ENCODE measurements around the gene SPOCD1.

The SPOCD1 gene

DNA sequence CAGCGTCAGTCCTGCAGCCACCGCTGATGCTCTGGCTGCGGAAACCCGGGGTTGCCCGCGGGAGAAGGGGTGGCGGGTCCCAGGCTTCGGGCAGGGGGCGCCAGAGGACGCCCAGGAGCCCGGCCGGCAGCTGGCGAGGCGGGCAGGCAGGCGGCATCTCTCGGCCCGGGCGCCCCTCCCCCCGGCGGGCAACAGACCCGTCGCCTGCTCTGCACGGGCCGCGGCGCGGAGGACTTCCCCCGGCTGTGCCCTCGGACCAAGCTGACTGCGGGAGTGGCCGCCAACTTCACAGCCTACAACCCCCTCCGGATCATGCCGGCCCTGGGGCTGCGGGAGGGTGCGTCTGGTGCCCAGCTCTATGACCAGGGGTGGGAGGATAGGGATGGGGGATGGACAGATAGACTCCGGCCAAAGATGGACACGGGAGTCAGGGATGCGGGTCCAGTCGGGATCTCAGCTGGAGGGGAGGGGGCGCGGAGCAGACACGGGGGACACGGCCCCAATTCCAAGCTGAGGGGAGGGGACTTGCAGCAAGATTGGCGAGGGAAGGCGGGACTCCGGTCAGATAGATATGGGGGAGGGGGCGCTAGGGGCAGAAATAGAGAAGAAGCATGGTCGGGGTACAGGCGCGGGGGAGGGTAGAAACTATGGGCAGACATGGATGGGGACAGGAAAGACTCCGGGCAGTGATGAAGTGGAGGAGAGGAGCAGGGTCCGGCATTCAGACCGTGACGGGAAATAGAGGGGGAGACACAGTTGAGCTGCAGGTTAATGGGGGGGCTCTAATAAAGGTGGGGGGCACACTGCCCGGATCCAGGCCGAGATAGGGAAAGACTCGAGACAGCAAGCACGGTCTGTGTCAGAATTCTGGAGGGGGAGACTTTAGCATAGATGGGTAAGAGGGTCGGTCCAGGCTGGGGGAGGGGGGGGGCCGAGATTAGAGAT lies 52.8 kb downstream of the SPOCD1 start (continued):
- TF ChIP-seq RBAK (tag by site-specific recombination; IDR thresholded peaks at IDR 0.05) = no peak
- no peak for TF ChIP-seq PRDM6 (tag by site-specific recombination; IDR thresholded peaks at IDR 0.05)
- no peak for TF ChIP-seq ZNF391 (tag by site-specific recombination; IDR thresholded peaks at IDR 0.05; ENCODE audit: borderline replicate concordance, low read depth)
- TF ChIP-seq SP3 (tag by site-specific recombination; IDR thresholded peaks at IDR 0.05) = peak; percentile 35
- TF ChIP-seq ZBTB7A (tag by site-specific recombination; IDR thresholded peaks at IDR 0.05; ENCODE audit: low read depth) = peak; percentile 81
- no peak for TF ChIP-seq ZFP41 (tag by site-specific recombination; IDR thresholded peaks at IDR 0.05; ENCODE audit: borderline replicate concordance)
- no peak for TF ChIP-seq ZNF18 (tag by site-specific recombination; IDR thresholded peaks at IDR 0.05)
- peak; percentile 96 for TF ChIP-seq PATZ1 (tag by site-specific recombination; IDR thresholded peaks at IDR 0.05)
- TF ChIP-seq ZNF704 (tag by site-specific recombination; IDR thresholded peaks at IDR 0.05) = no peak
- TF ChIP-seq YY1 (tag by site-specific recombination; IDR thresholded peaks at IDR 0.05) = no peak
- TF ChIP-seq PRDM10 (tag by site-specific recombination; IDR thresholded peaks at IDR 0.05) = no peak
- no peak for TF ChIP-seq SALL2 (tag by site-specific recombination; IDR thresholded peaks at IDR 0.05; ENCODE audit: borderline replicate concordance)
- peak; percentile 98 for TF ChIP-seq ZSCAN30 (tag by site-specific recombination; IDR thresholded peaks at IDR 0.05)
- TF ChIP-seq WT1 (tag by site-specific recombination; IDR thresholded peaks at IDR 0.05) = no peak
- TF ChIP-seq ZNF10 (tag by site-specific recombination; IDR thresholded peaks at IDR 0.05) = 0 out of 2 replicates have a peak, but pooled peaks have one; percentile 42
- TF ChIP-seq ZNF610 (tag by site-specific recombination; IDR thresholded peaks at IDR 0.05; ENCODE audit: borderline replicate concordance) = no peak
- no peak for TF ChIP-seq ZNF843 (tag by site-specific recombination; IDR thresholded peaks at IDR 0.05)
- TF ChIP-seq ZNF2 (tag by site-specific recombination; IDR thresholded peaks at IDR 0.05) = 0 out of 2 replicates have a peak, but pooled peaks have one; percentile 13
- TF ChIP-seq ZNF677 (tag by site-specific recombination; IDR thresholded peaks at IDR 0.05) = no peak
- no peak for TF ChIP-seq ZNF423 (tag by site-specific recombination; IDR thresholded peaks at IDR 0.05)
- TF ChIP-seq ZNF404 (tag by site-specific recombination; IDR thresholded peaks at IDR 0.05) = no peak
- TF ChIP-seq SCRT2 (tag by site-specific recombination; IDR thresholded peaks at IDR 0.05) = no peak
- peak; percentile 46; the same call in 1 of the 2 replicates for TF ChIP-seq GLI4 (tag by site-specific recombination; IDR thresholded peaks at IDR 0.05)
- no peak for TF ChIP-seq ZNF707 (tag by site-specific recombination; IDR thresholded peaks at IDR 0.05)
- TF ChIP-seq IKZF3 (tag by site-specific recombination; IDR thresholded peaks at IDR 0.05) = peak; percentile 16; the same call in 1 of the 2 replicates
- TF ChIP-seq ZNF501 (tag by site-specific recombination; IDR thresholded peaks at IDR 0.05) = peak; percentile 70; the same call in 1 of the 2 replicates
- TF ChIP-seq ZNF791 (tag by site-specific recombination; IDR thresholded peaks at IDR 0.05) = no peak
- TF ChIP-seq, protein P1, sequence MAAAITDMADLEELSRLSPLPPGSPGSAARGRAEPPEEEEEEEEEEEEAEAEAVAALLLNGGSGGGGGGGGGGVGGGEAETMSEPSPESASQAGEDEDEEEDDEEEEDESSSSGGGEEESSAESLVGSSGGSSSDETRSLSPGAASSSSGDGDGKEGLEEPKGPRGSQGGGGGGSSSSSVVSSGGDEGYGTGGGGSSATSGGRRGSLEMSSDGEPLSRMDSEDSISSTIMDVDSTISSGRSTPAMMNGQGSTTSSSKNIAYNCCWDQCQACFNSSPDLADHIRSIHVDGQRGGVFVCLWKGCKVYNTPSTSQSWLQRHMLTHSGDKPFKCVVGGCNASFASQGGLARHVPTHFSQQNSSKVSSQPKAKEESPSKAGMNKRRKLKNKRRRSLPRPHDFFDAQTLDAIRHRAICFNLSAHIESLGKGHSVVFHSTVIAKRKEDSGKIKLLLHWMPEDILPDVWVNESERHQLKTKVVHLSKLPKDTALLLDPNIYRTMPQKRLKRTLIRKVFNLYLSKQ (tag by site-specific recombination; IDR thresholded peaks at IDR 0.05; ENCODE audit: borderline replicate concordance) = no peak

Data from HEK293 (cell line).